ENCODE data around the gene SP8. TPM values are rescaled to one million over a fixed set of nuclear protein-coding genes. Genes with fewer than 3 reads are reported as not detected.

Gene SP8
- total RNA-seq, 1 donor from 2014 or later, result not detected

DNA sequence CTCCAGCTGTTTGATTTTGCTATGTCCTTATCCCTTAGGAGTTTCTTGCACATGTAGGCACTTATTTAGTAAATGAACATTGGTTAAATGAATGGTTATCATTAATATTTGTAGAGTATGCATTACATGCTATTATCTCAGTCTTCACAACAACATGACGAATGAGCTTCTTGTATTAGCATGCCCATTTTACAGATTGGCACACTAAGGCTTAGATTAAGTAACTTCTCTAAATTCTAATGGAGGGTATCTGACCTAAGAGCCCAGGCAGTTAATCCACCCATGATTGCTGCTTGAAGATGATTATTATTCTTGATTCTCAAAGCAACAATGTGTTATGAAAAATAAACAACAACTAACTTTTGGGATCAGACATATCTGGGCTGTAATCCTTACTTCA, 32.7 kb downstream of the SP8 start:
- ChIA-PET CTCF (no interaction called here), POLR2A (no interaction called here)

DNA sequence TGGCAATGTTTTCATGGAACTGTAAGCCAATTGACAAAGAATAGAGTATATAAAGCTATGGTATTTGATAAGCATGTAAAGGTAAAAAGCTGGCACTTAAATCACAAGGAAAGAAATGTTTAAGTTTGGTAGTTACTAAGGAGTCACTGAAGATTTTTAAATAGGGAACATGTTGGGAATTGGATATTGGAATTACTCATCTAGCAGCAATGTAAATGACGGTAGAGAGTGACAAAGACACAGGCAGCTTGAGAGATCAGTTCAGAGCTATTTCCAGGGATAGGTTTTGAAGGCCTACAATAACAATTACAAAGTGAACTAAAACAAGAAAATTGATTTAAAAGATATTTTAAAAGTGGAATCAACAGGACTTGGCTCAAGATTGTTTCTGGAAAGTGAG, 36.8 kb downstream of the SP8 start:
- no peak for ATAC-seq (ENCODE audit: low read depth)
- no peak for DNase-seq
- Mint-ChIP-seq H3K4me1 (no peaks in the 10 kb centered on the region), H3K36me3 (ENCODE audit: low read depth) (no peaks in the 10 kb centered on the region), H3K4me3 (no peak overlapping the region), H3K9me3 (no peaks in the 10 kb centered on the region), H3K27ac (no peak overlapping the region), H3K27me3 (no peaks in the 10 kb centered on the region)
- ChIA-PET CTCF (no interaction called here), POLR2A (no interaction called here)
- intact Hi-C loops (cut with micrococcal nuclease), result no loop called here
- TF ChIP-seq, protein P1, sequence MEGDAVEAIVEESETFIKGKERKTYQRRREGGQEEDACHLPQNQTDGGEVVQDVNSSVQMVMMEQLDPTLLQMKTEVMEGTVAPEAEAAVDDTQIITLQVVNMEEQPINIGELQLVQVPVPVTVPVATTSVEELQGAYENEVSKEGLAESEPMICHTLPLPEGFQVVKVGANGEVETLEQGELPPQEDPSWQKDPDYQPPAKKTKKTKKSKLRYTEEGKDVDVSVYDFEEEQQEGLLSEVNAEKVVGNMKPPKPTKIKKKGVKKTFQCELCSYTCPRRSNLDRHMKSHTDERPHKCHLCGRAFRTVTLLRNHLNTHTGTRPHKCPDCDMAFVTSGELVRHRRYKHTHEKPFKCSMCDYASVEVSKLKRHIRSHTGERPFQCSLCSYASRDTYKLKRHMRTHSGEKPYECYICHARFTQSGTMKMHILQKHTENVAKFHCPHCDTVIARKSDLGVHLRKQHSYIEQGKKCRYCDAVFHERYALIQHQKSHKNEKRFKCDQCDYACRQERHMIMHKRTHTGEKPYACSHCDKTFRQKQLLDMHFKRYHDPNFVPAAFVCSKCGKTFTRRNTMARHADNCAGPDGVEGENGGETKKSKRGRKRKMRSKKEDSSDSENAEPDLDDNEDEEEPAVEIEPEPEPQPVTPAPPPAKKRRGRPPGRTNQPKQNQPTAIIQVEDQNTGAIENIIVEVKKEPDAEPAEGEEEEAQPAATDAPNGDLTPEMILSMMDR (IDR thresholded peaks at IDR 0.05), result no peak

More for the DNA sequence above, 32.7 kb downstream of the SP8 start:
- DNase-seq (no peak), ATAC-seq (ENCODE audit: low read depth) (no peak)
- H3K36me3 Mint-ChIP-seq (ENCODE audit: low read depth), result no peaks in the 10 kb centered on the region
- no peaks in the 10 kb centered on the region for H3K4me1 Mint-ChIP-seq
- H3K27me3 Mint-ChIP-seq, result no peaks in the 10 kb centered on the region
- H3K4me3 Mint-ChIP-seq, result no peak overlapping the region
- TF ChIP-seq, protein P1 (IDR thresholded peaks at IDR 0.05), result no peak
- no peak overlapping the region for H3K27ac Mint-ChIP-seq
- intact Hi-C loops (cut with micrococcal nuclease), result no loop called here
- H3K9me3 Mint-ChIP-seq, result no peaks in the 10 kb centered on the region

DNA sequence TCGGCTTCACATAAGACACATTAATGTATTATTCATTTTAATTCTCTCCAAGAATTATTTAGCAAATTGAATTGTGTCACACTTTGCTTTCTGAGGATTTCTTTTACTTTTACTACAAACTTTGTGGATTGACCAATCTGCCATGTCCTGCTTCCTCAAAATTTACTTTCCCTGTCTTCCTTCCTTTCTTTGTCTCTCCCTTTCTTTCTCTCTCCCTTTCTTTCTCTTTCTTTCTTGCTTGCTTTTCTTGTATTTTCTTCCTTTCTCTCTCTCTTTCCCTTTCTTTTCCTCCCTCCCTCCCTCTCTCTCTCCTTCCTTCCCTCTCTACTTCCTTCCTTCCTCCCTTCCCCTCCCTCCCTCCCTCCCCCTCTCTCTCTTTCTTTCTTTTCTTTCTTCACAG, 37.8 kb downstream of the SP8 start:
- Mint-ChIP-seq H3K27ac (no peak overlapping the region), H3K9me3 (no peaks in the 10 kb centered on the region), H3K4me1 (no peaks in the 10 kb centered on the region), H3K36me3 (ENCODE audit: low read depth) (no peaks in the 10 kb centered on the region), H3K4me3 (no peak overlapping the region), H3K27me3 (no peaks in the 10 kb centered on the region)
- intact Hi-C loops (cut with micrococcal nuclease), result no loop called here
- DNase-seq (no peak), ATAC-seq (ENCODE audit: low read depth) (no peak)
- CTCF ChIA-PET, result no interaction called here
- POLR2A ChIA-PET, result no interaction called here
- TF ChIP-seq, protein P1 (IDR thresholded peaks at IDR 0.05), result no peak

DNA sequence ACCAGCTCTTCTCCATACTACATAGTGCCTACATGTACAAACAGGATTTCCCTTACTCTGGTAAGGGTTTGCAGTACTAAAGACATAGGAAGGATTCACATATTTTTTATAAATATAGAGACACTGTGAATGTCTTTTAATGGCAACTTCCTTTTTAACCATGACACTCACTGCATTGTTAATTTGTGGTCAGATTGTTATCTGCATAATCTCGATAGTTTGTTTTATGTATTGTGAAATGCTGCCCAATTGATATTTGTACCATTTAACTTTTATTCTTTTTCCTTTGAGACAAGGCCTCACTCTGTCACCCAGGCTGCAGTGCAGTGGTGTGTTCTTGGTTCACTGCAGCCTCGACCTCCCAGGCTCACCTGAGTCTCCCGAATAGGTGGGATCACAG, 39.7 kb downstream of the SP8 start:
- intact Hi-C loops (cut with micrococcal nuclease), result no loop called here
- H3K4me1 Mint-ChIP-seq, result no peaks in the 10 kb centered on the region
- ChIA-PET POLR2A (no interaction called here), CTCF (no interaction called here)
- no peak for DNase-seq
- H3K9me3 Mint-ChIP-seq, result no peaks in the 10 kb centered on the region
- H3K27me3 Mint-ChIP-seq, result no peaks in the 10 kb centered on the region
- TF ChIP-seq, protein P1 (IDR thresholded peaks at IDR 0.05), result no peak
- no peak for ATAC-seq (ENCODE audit: low read depth)
- H3K27ac Mint-ChIP-seq, result no peak overlapping the region
- no peak overlapping the region for H3K4me3 Mint-ChIP-seq
- H3K36me3 Mint-ChIP-seq (ENCODE audit: low read depth), result no peaks in the 10 kb centered on the region

DNA sequence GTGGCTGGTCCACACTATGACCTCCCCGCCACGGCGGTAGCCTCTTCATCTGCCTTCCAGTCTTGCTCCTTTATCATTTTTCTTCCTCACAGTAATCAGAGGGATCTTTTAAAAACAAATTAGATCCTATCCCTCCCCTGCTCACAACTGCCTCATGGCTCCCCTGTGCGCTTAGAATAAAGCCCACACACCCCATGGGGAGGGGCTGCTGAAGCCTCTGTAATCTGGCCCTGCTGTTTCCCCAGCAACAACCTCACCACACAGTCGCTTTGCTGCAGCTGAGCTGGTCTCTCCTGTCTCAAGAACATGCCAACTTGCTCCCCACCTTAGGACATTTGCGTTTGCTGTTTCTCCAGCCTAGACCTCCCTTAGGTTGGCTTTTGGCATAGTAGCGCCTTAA, 41.0 kb downstream of the SP8 start:
- ChIA-PET CTCF (no interaction called here), POLR2A (no interaction called here)
- Mint-ChIP-seq H3K27ac (no peak overlapping the region), H3K4me3 (no peak overlapping the region), H3K9me3 (no peaks in the 10 kb centered on the region), H3K36me3 (ENCODE audit: low read depth) (no peaks in the 10 kb centered on the region), H3K4me1 (no peaks in the 10 kb centered on the region), H3K27me3 (no peaks in the 10 kb centered on the region)
- DNase-seq (no peak), ATAC-seq (ENCODE audit: low read depth) (no peak)
- TF ChIP-seq, protein P1 (IDR thresholded peaks at IDR 0.05), result no peak
- intact Hi-C loops (cut with micrococcal nuclease), result no loop called here

All from activated B cell treated with CpG ODN at 0.5 μM for 24 hours (primary cell).